ENCODE data around the gene HJURP. TPM values are rescaled to one million over a fixed set of nuclear protein-coding genes. Genes with fewer than 3 reads are reported as not detected.

The HJURP gene
- polyA plus RNA-seq, 2 of the 4 experiments (the other 2 are of a cell fraction) = 103 to 111 TPM

DNA sequence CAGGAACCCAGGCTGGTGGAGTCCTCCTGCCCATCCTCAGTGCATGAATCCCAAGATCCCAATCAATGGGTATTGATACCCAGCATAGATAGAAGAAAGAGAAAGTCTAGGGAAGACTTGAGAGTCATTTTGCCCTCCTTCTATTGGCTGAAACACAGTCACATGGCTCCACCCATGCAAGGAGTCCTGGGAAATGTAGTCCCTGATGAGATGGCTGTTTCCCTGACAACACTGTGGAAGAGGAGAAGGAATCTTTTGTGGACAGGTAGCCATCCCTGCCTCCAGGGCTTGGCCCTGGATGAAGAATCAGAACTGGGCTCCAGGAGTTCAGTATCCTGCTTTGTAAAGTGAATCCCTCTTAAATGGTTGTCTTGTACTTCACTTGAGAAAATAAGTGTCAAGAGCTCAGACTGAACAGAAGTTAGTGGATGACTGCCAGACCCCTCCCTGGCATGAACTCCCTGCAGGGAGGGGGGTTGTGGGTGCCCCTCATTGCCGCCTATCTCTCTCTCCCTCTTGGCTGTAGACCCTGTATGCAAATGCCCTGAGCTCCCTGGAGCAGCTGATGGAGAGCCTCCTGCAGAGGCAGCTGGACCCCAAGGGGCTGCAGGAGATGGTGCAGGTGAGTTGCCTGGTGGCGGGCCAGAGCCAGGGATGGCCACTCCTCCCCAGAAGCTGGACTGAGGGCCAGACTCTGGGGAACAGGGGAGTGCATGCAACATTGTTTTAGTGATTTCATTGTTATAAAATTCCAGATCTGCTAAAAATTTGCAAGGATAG, 40.1 kb downstream of the HJURP start:
- POLR2A ChIA-PET = no interaction called here
- DNase-seq (ENCODE audit: low read depth in 1 of 2, low spot score in 1 of 2) = peak; percentile 44 to 52

DNA sequence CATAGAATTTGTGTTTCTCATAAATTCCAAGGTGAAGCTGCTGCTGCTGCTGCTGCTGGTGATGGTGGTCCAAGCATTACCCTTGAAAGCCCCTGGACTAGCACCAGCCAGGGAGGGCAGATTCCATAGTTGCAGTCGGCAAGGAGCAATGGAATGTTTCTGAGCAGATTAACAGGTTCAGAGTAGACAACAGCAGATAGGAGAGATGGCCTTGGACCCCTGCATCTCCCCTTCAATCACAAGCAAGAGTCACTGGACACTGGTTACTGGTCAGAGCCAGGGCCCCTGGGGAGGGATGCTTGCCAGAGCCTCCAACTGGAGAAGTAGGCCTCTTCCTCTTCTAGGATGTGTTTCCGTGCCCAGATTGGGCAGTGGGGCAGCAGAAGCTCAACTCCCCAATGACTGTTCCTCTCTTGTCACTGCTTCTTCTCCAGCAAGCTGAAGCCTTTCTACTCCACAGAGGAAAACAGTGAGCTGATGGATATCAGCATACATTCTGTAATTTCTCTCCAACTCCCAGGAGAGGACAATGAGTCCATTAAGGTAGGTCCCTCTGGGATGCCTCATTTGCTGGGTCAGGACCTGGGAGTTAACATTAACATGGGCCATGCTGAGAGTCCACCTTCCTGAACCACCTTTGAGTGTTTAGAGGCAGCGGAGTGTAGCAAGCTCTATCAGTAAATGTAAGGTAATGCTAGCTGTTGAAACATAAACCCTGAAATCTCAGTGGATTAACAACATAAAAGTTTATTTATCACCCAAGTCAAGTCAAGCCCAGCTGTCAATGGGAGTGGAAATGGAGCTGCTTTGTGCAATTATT, 40.9 kb downstream of the HJURP start:
- WGBS (ENCODE audit: missing lambda C conversion rate) = 91% methylated on average over 3 of the region's 3 CpGs
- Histone ChIP-seq H3K4me1 (peaks cover 19% of the 10 kb centered on the region), H3K27ac (peak overlapping the region in 1 of 2 experiments; percentile 28; a peak in 3 of 6 replicates), H3K4me3 (no peak overlapping the region), H3K9me3 (no peaks in the 10 kb centered on the region), H3K4me2 (no peak overlapping the region)
- CTCF ChIA-PET = interaction anchor here (0.7 to 1.3 kb wide), 3 partner anchors 19 to 370 kb away, joined by 3 to 5 read pairs (median 3); no protein-coding TSS in a partner anchor
- FAIRE-seq (no peak), ATAC-seq (no peak), DNase-seq (ENCODE audit: low read depth in 1 of 2, low spot score in 1 of 2) (no peak)
- POLR2A ChIA-PET = no interaction called here
- TF ChIP-seq, protein P1, sequence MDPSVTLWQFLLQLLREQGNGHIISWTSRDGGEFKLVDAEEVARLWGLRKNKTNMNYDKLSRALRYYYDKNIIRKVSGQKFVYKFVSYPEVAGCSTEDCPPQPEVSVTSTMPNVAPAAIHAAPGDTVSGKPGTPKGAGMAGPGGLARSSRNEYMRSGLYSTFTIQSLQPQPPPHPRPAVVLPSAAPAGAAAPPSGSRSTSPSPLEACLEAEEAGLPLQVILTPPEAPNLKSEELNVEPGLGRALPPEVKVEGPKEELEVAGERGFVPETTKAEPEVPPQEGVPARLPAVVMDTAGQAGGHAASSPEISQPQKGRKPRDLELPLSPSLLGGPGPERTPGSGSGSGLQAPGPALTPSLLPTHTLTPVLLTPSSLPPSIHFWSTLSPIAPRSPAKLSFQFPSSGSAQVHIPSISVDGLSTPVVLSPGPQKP (IDR thresholded peaks at IDR 0.05; ENCODE audit: low read depth, low read length) = no peak

More for the DNA sequence above, 40.1 kb downstream of the HJURP start:
- FAIRE-seq (no peak), ATAC-seq (peak; percentile 43 to 78; a peak in 4 of 6 replicates)
- peak overlapping the region in 1 of 2 experiments; percentile 31; a peak in 3 of 6 replicates for H3K27ac ChIP-seq
- H3K4me3 ChIP-seq = no peak overlapping the region
- H3K9me3 ChIP-seq = no peaks in the 10 kb centered on the region
- no peak overlapping the region for H3K4me2 ChIP-seq
- no peak for TF ChIP-seq SMC3 (IDR thresholded peaks at IDR 0.05)
- TF ChIP-seq, protein P2, sequence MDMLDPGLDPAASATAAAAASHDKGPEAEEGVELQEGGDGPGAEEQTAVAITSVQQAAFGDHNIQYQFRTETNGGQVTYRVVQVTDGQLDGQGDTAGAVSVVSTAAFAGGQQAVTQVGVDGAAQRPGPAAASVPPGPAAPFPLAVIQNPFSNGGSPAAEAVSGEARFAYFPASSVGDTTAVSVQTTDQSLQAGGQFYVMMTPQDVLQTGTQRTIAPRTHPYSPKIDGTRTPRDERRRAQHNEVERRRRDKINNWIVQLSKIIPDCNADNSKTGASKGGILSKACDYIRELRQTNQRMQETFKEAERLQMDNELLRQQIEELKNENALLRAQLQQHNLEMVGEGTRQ (IDR thresholded peaks at IDR 0.05) = peak; percentile 72
- 100% methylated on average over 2 of the region's 2 CpGs for WGBS (ENCODE audit: missing lambda C conversion rate)
- CTCF ChIA-PET = interaction anchor here (0.7 to 1.0 kb wide), 3 partner anchors 18 to 371 kb away, joined by 3 to 4 read pairs (median 3); no protein-coding TSS in a partner anchor
- peaks cover 19% of the 10 kb centered on the region for H3K4me1 ChIP-seq

DNA sequence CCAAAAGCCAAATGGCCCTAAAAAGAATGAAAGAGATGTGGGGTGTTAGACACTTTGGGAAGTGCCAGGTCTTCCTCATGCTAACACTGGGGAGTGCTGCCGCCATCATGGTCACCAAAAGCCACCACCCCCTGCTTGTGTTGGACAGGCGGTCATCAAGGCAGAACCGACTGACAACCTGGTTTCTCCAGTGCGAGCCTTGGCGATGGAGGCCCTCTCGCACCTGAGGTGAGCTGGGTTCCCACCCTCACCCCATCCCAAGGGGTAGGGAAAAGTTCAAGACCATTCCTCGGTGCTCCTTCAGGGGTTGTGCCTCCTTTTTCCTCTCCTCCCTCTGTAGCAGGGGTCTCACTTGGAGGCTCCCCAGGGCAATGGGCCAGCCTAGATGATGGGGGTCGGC, 42.6 kb downstream of the HJURP start:
- CTCF ChIA-PET = no interaction called here
- no peak for ATAC-seq
- Histone ChIP-seq H3K9me3 (no peaks in the 10 kb centered on the region), H3K4me3 (no peak overlapping the region), H3K4me1 (peaks cover 11% of the 10 kb centered on the region), H3K27ac (peak overlapping the region in 1 of 2 experiments; percentile 47; a peak in 2 of 6 replicates), H3K4me2 (no peak overlapping the region)
- 88% methylated on average over 8 of the region's 8 CpGs for WGBS (ENCODE audit: missing lambda C conversion rate)
- TF ChIP-seq EHMT2 (IDR thresholded peaks at IDR 0.05; ENCODE audit: low read depth) (no peak), NR3C1 (IDR thresholded peaks at IDR 0.05) (no peak), CBX8 (IDR thresholded peaks at IDR 0.05) (no peak), FOXS1 (CRISPR knock-in tag; IDR thresholded peaks at IDR 0.05) (no peak), HOXA7 (CRISPR knock-in tag; IDR thresholded peaks at IDR 0.05) (no peak), HOXB5 (CRISPR knock-in tag; IDR thresholded peaks at IDR 0.05) (no peak), RARB (CRISPR knock-in tag; IDR thresholded peaks at IDR 0.05) (no peak), EHF (CRISPR knock-in tag; IDR thresholded peaks at IDR 0.05) (no peak), PHF8 (IDR thresholded peaks at IDR 0.05; ENCODE audit: borderline replicate concordance, low read depth) (no peak), CHD4 (IDR thresholded peaks at IDR 0.05; ENCODE audit: borderline replicate concordance) (no peak), MYC (IDR thresholded peaks at IDR 0.05; ENCODE audit: borderline replicate concordance, low read length) (no peak), HEYL (CRISPR knock-in tag; IDR thresholded peaks at IDR 0.05) (no peak)
- TF ChIP-seq, protein P3, sequence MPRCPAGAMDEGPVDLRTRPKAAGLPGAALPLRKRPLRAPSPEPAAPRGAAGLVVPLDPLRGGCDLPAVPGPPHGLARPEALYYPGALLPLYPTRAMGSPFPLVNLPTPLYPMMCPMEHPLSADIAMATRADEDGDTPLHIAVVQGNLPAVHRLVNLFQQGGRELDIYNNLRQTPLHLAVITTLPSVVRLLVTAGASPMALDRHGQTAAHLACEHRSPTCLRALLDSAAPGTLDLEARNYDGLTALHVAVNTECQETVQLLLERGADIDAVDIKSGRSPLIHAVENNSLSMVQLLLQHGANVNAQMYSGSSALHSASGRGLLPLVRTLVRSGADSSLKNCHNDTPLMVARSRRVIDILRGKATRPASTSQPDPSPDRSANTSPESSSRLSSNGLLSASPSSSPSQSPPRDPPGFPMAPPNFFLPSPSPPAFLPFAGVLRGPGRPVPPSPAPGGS (IDR thresholded peaks at IDR 0.05) = no peak
- TF ChIP-seq, protein P4, sequence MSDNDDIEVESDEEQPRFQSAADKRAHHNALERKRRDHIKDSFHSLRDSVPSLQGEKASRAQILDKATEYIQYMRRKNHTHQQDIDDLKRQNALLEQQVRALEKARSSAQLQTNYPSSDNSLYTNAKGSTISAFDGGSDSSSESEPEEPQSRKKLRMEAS (IDR thresholded peaks at IDR 0.05) = no peak
- DNase-seq (ENCODE audit: low read depth in 1 of 2, low spot score in 1 of 2) = no peak
- no peak for FAIRE-seq
- POLR2A ChIA-PET = no interaction called here
